ENCODE data around the gene ARL4C. TPM values are rescaled to one million over a fixed set of nuclear protein-coding genes. Genes with fewer than 3 reads are reported as not detected.

ARL4C gene
- total and polyA plus RNA-seq, 5 donors from 2014 or later, result 103 to 407 (median 152) TPM

- no peaks in the 10 kb centered on the region for H3K9me3 ChIP-seq (ENCODE audit: control insufficient read depth in 2 of 2, low read length in 2 of 2)
- peaks cover 21% of the 10 kb centered on the region for H3K36me3 ChIP-seq (ENCODE audit: control insufficient read depth, insufficient read depth, low read length)
- H3K27ac ChIP-seq (ENCODE audit: insufficient read depth, low read length, poor library complexity, severe bottlenecking), result peak overlapping the region; percentile 96
- DNase-seq (peak in 1 of 3 donors; percentile 67), ATAC-seq (ENCODE audit: low read depth in 2 of 2) (no peak)
- no peaks in the 10 kb centered on the region for H3K27me3 ChIP-seq (ENCODE audit: control insufficient read depth, insufficient read depth, low read length)
- H3K4me3 ChIP-seq (ENCODE audit: low read depth, low read length), result peak overlapping the region; percentile 100
- Mint-ChIP-seq H3K27ac (peak overlapping the region; percentile 97 to 99 (median 99)), H3K36me3 (peaks cover 55% of the 10 kb centered on the region), H3K9me3 (peaks cover 0 to 5% (median 1%) of the 10 kb centered on the region in 7 donors), H3K27me3 (peaks cover 6% of the 10 kb centered on the region), H3K4me3 (peak overlapping the region; percentile 85 to 100 (median 95)), H3K4me1 (peaks cover 17 to 54% (median 41%) of the 10 kb centered on the region in 4 donors)
- H3K4me1 ChIP-seq (ENCODE audit: control insufficient read depth, insufficient read depth, low read length, poor library complexity, severe bottlenecking), result peaks cover 73% of the 10 kb centered on the region
These were observed 5.6 kb downstream of the ARL4C start for GRCh38 chr2:234491281-234491680.

DNA sequence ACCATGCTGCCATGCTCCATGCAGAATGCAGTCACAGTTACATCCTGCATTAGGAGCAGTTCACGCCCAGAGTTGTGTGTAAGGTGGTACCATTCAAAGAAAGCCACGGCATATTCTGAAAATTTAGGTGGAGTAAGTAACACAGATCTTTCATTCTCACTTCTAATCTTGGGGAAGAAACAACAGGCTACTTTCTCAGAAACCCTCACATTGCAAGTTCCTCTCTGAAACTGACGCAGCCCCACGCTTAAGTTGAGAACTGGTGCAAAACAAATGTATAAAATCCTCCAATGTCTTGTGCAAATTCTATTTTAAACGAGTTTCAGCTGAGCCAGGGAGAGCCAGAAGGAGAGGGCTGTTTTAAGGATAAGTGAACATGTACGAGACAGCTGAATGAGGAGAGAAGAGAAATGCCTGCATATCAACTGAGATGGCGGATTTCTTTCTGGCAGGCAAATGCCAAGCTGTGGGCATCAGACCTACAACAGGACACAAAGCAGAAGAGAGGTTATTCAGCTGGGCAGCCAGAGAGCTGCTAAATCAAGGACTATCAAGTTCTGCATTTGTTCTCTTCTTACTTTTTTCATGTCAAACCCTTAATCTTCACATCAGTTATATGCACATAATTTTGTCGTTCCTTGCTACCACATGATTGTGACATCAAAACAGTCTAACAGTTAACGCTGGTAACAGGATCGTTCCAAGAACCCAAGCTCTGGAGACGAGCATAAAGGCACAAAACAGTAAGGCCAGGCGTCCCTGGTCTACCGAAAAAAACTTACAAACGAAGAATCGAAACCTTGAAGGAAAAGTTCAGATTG is 6.4 kb downstream of the ARL4C start:
- Mint-ChIP-seq H3K4me1 (peaks cover 17 to 62% (median 45%) of the 10 kb centered on the region in 4 donors), H3K36me3 (peaks cover 49% of the 10 kb centered on the region)
- peak; percentile 56 to 60 for ATAC-seq (ENCODE audit: low read depth in 2 of 2)

GRCh38 chr2:234488913-234489451 is 7.9 kb downstream of the ARL4C start:
- ATAC-seq (ENCODE audit: low read depth in 2 of 2), result peak; percentile 73 to 78
- H3K27ac ChIP-seq (ENCODE audit: insufficient read depth, low read length, poor library complexity, severe bottlenecking), result peak overlapping the region; percentile 96
- peaks cover 15% of the 10 kb centered on the region for H3K36me3 ChIP-seq (ENCODE audit: control insufficient read depth, insufficient read depth, low read length)
- H3K27me3 ChIP-seq (ENCODE audit: control insufficient read depth, insufficient read depth, low read length), result no peaks in the 10 kb centered on the region
- no peaks in the 10 kb centered on the region for H3K9me3 ChIP-seq (ENCODE audit: control insufficient read depth in 2 of 2, low read length in 2 of 2)
- Mint-ChIP-seq H3K4me3 (peak overlapping the region; percentile 85 to 100 (median 92)), H3K9me3 (no peaks in the 10 kb centered on the region), H3K4me1 (peaks cover 23 to 77% (median 58%) of the 10 kb centered on the region in 4 donors), H3K27ac (peak overlapping the region; percentile 97 to 99 (median 99)), H3K36me3 (peaks cover 38% of the 10 kb centered on the region), H3K27me3 (no peaks in the 10 kb centered on the region)
- DNase-seq, result peak; percentile 73 to 95 (median 82)
- peak overlapping the region; percentile 100 for H3K4me3 ChIP-seq (ENCODE audit: low read depth, low read length)
- H3K4me1 ChIP-seq (ENCODE audit: control insufficient read depth, insufficient read depth, low read length, poor library complexity, severe bottlenecking), result peaks cover 94% of the 10 kb centered on the region

More for the DNA sequence above, 6.4 kb downstream of the ARL4C start:
- peak overlapping the region; percentile 100 for H3K4me3 ChIP-seq (ENCODE audit: low read depth, low read length)
- peaks cover 81% of the 10 kb centered on the region for H3K4me1 ChIP-seq (ENCODE audit: control insufficient read depth, insufficient read depth, low read length, poor library complexity, severe bottlenecking)
- Mint-ChIP-seq H3K9me3 (peaks cover 0 to 4% (median 0%) of the 10 kb centered on the region in 7 donors), H3K27ac (peak overlapping the region; percentile 97 to 99 (median 99)), H3K27me3 (no peaks in the 10 kb centered on the region), H3K4me3 (peak overlapping the region; percentile 85 to 100 (median 95))
- no peaks in the 10 kb centered on the region for H3K27me3 ChIP-seq (ENCODE audit: control insufficient read depth, insufficient read depth, low read length)
- no peaks in the 10 kb centered on the region for H3K9me3 ChIP-seq (ENCODE audit: control insufficient read depth in 2 of 2, low read length in 2 of 2)
- DNase-seq, result peak in 1 of 3 donors; percentile 97
- H3K36me3 ChIP-seq (ENCODE audit: control insufficient read depth, insufficient read depth, low read length), result peaks cover 18% of the 10 kb centered on the region
- H3K27ac ChIP-seq (ENCODE audit: insufficient read depth, low read length, poor library complexity, severe bottlenecking), result peak overlapping the region; percentile 96

DNA sequence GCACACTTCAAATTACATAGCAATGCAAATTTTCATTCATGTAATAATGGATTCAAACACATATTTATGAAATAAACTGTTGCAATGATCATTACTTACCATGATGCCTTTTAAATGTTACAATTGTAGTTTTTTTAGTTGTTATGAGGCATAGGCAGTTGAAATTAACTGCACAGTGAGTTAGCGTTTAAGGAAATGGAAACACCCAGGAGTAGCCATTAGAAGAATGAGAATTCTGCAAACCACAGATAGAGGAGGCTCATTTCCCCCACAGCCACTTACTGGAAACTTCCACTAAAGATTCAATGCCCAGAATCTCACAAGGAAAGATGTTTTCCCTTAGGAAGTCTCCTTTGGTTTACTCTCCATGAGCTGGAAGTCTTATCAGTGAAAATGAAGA is 8.4 kb downstream of the ARL4C start:
- no peaks in the 10 kb centered on the region for H3K27me3 Mint-ChIP-seq
- H3K4me1 ChIP-seq (ENCODE audit: control insufficient read depth, insufficient read depth, low read length, poor library complexity, severe bottlenecking), result peaks cover 94% of the 10 kb centered on the region
- no peak for ATAC-seq (ENCODE audit: low read depth in 2 of 2)

DNA sequence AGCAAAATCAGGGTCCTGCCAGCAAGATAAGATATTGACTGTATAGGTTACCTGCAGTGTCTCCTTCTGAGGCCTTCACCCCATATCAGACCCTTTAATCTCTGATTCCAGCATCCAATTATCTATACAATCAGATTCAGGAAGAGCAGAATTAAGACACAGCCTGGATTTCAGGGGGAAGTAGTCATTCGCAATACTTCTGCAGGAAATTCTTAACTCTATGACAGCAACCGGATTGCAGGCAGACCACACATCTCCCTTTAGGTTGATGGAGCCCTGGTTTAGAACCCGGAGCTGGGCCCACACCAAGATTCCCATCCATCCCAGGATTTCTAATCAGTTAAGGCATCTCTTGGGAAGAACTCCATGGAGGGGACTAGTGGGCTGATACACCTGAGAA is 9.5 kb downstream of the ARL4C start:
- Histone ChIP-seq H3K9me3 (ENCODE audit: control insufficient read depth in 2 of 2, low read length in 2 of 2) (no peaks in the 10 kb centered on the region), H3K27ac (ENCODE audit: insufficient read depth, low read length, poor library complexity, severe bottlenecking) (peak overlapping the region; percentile 96), H3K27me3 (ENCODE audit: control insufficient read depth, insufficient read depth, low read length) (no peaks in the 10 kb centered on the region), H3K4me3 (ENCODE audit: low read depth, low read length) (peak overlapping the region; percentile 100), H3K36me3 (ENCODE audit: control insufficient read depth, insufficient read depth, low read length) (peaks cover 6% of the 10 kb centered on the region), H3K4me1 (ENCODE audit: control insufficient read depth, insufficient read depth, low read length, poor library complexity, severe bottlenecking) (peaks cover 94% of the 10 kb centered on the region)
- Mint-ChIP-seq H3K27ac (peak overlapping the region; percentile 97 to 99 (median 99)), H3K4me1 (peaks cover 34 to 93% (median 68%) of the 10 kb centered on the region in 4 donors), H3K36me3 (peaks cover 25% of the 10 kb centered on the region), H3K27me3 (no peaks in the 10 kb centered on the region), H3K4me3 (peak overlapping the region in 3 of 4 donors; percentile 58 to 94 (median 85)), H3K9me3 (no peaks in the 10 kb centered on the region)
- DNase-seq, result no peak
- no peak for ATAC-seq (ENCODE audit: low read depth in 2 of 2)

More for the DNA sequence above, 8.4 kb downstream of the ARL4C start:
- Mint-ChIP-seq H3K4me3 (peak overlapping the region; percentile 85 to 100 (median 92)), H3K27ac (peak overlapping the region; percentile 97 to 99 (median 99)), H3K4me1 (peaks cover 28 to 82% (median 63%) of the 10 kb centered on the region in 4 donors), H3K9me3 (no peaks in the 10 kb centered on the region), H3K36me3 (peaks cover 36% of the 10 kb centered on the region)
- H3K27me3 ChIP-seq (ENCODE audit: control insufficient read depth, insufficient read depth, low read length), result no peaks in the 10 kb centered on the region
- DNase-seq, result no peak
- H3K4me3 ChIP-seq (ENCODE audit: low read depth, low read length), result peak overlapping the region; percentile 100
- H3K27ac ChIP-seq (ENCODE audit: insufficient read depth, low read length, poor library complexity, severe bottlenecking), result peak overlapping the region; percentile 96
- H3K9me3 ChIP-seq (ENCODE audit: control insufficient read depth in 2 of 2, low read length in 2 of 2), result no peaks in the 10 kb centered on the region
- H3K36me3 ChIP-seq (ENCODE audit: control insufficient read depth, insufficient read depth, low read length), result peaks cover 14% of the 10 kb centered on the region

GRCh38 chr2:234483568-234484251 is 13.2 kb downstream of the ARL4C start:
- peak; percentile 73 to 78 for ATAC-seq (ENCODE audit: low read depth in 2 of 2)
- Mint-ChIP-seq H3K4me3 (peak overlapping the region; percentile 48 to 84 (median 74)), H3K4me1 (peaks cover 33 to 95% (median 68%) of the 10 kb centered on the region in 4 donors), H3K36me3 (peaks cover 21% of the 10 kb centered on the region), H3K9me3 (peaks cover 0 to 2% (median 0%) of the 10 kb centered on the region in 7 donors), H3K27me3 (no peaks in the 10 kb centered on the region), H3K27ac (peak overlapping the region; percentile 97 to 99 (median 97))
- Histone ChIP-seq H3K27me3 (ENCODE audit: control insufficient read depth, insufficient read depth, low read length) (no peaks in the 10 kb centered on the region), H3K4me3 (ENCODE audit: low read depth, low read length) (peak overlapping the region; percentile 64), H3K9me3 (ENCODE audit: control insufficient read depth in 2 of 2, low read length in 2 of 2) (no peaks in the 10 kb centered on the region), H3K4me1 (ENCODE audit: control insufficient read depth, insufficient read depth, low read length, poor library complexity, severe bottlenecking) (peaks cover 88% of the 10 kb centered on the region), H3K36me3 (ENCODE audit: control insufficient read depth, insufficient read depth, low read length) (peaks cover 3% of the 10 kb centered on the region), H3K27ac (ENCODE audit: insufficient read depth, low read length, poor library complexity, severe bottlenecking) (peak overlapping the region; percentile 96)
- DNase-seq, result peak; percentile 75 to 88 (median 79)

DNA sequence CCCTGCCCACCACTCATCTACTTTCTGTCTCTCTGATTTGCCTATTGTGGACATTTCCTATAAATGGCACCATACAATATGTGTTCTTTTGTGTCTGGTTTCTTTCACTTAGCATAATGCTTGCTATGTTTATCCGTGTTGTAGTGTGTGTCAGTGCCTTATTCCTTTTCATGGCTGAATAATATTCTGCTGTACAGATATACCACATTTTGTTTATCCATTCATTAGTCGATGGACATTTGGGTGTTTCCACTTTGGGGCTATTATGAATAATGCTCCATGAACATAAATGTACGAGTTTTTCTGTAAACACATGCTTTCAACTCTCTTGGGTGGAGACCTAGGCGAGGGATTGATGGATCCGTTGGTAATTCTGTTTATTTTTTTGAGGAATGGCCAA is 15.6 kb downstream of the ARL4C start:
- H3K4me1 ChIP-seq (ENCODE audit: control insufficient read depth, insufficient read depth, low read length, poor library complexity, severe bottlenecking), result peaks cover 79% of the 10 kb centered on the region
- ATAC-seq (ENCODE audit: low read depth in 2 of 2), result no peak
- no peak overlapping the region for H3K4me3 ChIP-seq (ENCODE audit: low read depth, low read length)
- H3K36me3 Mint-ChIP-seq, result peaks cover 14% of the 10 kb centered on the region
- H3K9me3 Mint-ChIP-seq, result peaks cover 0 to 2% (median 0%) of the 10 kb centered on the region in 7 donors
- DNase-seq, result no peak
- H3K4me3 Mint-ChIP-seq, result peak overlapping the region in 1 of 4 donors; percentile 21
- H3K36me3 ChIP-seq (ENCODE audit: control insufficient read depth, insufficient read depth, low read length), result no peaks in the 10 kb centered on the region
- peak overlapping the region in 2 of 3 donors; percentile 85 to 99 for H3K27ac Mint-ChIP-seq
- no peak overlapping the region for H3K27ac ChIP-seq (ENCODE audit: insufficient read depth, low read length, poor library complexity, severe bottlenecking)
- no peaks in the 10 kb centered on the region for H3K27me3 ChIP-seq (ENCODE audit: control insufficient read depth, insufficient read depth, low read length)
- H3K27me3 Mint-ChIP-seq, result no peaks in the 10 kb centered on the region
- H3K9me3 ChIP-seq (ENCODE audit: control insufficient read depth in 2 of 2, low read length in 2 of 2), result no peaks in the 10 kb centered on the region
- peaks cover 36 to 88% (median 64%) of the 10 kb centered on the region in 4 donors for H3K4me1 Mint-ChIP-seq
